Hematopoietic multipotent progenitor cell treated with erythropoietin and hydrocortisone succinate and interleukin-3 and kit ligand, for 15 days (in vitro differentiated cells): Measurements from ENCODE around the gene SLC11A1.
A peak's percentile ranks its signal among the peaks of the same experiment; 100 is the strongest.

Source experiments
- DNase-seq: peaks from one replicate; pipeline ENCODE4 v3.0.0-alpha.2; 2015; ENCODE audit warnings: low spot score

Gene SLC11A1

DNA sequence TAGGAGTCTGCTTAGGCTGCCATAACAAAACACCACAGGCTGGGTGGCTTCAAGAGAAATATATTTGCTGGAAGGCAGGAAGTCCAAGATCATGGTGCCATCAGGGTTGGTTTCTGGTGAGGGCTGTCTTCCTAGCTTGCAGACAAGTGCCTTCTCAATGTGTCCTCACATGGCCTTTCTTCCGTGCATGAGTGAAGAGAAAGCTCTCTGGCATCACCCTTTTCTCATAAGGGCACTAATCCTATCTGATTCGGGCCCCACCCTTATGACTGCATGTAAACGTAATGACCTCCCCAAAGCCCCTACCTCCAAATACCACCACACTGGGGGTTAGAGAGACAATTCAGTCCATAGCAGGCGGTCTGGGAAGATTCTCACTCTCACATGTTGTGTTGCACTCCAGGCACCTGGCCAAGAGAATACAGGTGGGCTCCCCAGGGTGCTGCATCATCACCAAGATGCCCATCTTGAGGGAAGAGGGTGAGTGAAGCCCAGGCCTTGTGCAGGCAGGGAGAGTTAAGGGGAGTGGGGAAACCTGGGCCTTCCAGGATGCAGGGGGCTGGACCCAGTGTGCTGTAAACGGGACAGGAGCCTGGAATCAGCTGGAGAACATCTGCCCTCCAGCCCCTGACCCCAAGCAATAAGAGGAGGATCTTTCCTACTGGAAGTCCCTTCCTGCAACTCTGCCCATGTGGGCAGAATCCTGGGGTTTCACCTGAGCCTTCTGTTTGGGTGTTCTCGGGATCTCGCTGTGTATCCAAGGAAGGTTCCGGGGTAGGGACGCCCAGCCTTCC, 15.3 kb upstream of the SLC11A1 start:
- DNase-seq = no peak

DNA sequence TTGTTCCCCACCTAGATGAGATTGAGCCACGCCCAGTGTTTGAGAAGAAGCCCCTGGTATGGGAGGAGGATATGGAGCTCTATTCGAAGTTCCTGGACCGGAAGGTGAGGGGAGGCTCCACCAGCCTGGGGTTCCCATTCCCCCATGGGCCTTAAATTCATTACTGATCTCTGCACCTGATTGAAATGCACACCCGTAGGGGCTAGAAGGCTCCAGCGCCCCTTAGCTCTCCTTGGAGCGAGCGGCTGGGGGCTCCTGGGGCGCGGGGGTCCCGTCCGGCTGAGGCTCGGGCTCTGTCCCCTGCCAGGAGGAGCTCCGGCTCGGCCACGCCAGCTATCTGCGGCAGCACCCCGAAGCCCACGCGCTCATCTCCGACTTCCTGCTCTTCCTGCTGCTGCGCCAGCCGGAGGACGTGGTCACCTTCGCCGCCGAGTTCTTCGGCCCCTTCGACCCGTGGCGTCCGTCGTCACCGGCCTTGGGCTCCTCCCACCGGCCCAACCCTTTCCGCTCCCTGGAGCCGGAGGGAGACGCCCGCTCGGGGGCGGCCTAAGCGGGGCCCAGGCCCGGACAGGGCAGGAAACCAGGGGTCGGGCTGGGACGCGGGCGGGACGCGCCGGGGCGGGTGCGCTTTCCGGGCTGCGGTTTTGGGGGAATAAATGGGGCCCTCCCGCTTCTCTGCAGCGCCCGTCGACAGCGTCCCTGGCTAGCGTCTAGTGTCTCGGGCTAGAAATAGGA, 14.5 kb upstream of the SLC11A1 start:
- DNase-seq = peak; percentile 55

- no peak for DNase-seq
These were observed 13.9 kb upstream of the SLC11A1 start for GRCh38 chr2:218368150-218368528.

GRCh38 chr2:218368621-218369153, 13.4 kb upstream of the SLC11A1 start:
- no peak for DNase-seq

DNA sequence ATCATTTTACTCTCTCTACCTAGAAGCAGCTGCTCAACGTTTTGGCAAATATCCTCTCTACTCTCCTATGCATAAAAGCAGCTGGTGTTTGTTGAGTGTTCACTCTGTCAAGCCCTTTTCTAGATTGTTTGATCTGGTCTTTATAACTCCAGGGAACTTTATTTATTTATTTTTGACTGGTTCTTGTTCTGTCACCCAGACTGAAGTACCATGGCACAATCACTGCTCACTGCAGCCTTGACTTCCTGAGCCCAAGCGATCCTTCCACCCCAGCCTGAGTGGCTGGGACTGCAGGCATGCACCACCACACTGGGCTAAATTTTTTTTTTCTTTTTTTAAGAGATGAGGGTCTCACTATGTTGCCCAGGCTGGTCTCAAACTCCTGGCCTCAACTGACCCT, 12.7 kb upstream of the SLC11A1 start:
- no peak for DNase-seq

DNA sequence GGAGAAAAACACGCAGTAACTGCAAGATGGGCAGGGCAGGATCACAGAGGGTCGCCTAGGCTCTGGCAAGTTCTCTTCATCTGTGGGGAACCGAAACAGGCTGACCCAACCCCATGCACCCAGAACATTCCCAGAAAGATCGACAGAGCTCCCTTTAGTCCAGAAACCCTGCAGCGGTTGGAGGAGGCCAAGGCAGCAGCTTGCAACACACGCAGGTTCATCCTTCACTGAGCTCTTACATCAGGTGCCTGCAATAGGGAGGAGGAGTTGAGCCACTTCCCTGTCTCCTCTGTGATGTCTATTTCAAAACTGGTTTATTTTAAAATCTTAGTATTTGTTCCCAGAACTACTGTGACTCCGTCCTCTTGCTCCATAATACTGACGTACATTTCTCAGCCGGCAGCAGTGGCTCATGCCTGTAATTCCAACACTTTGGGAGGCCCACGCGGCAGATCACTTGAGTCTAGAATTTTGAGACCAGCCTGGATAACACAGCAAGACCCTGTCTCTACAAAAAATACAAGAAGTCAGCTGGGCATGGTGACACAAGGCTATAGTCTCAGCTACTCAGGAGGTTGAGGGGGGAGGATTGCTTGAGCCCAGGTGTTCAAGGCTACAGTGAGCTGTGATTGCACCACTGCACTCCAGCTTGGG, 11.5 kb upstream of the SLC11A1 start:
- DNase-seq = no peak

DNA sequence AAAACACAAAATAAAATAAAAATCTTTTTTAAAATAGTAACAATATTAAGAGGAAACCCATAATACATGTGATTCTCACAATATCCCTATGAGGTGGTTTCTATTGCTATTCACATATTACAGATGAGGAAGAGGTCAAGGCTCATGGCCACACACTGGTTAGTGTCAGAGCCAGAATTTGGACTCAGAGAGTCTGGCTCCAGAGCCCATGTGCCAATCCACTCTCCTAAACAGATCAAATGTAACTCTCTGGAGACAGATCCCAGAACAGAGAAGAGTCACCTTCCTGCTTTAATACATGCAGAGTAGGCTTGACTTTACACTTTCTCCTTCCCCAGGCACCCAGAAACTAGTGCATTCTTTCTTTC, 10.1 kb upstream of the SLC11A1 start:
- no peak for DNase-seq

GRCh38 chr2:218374795-218375194, 7.3 kb upstream of the SLC11A1 start:
- no peak for DNase-seq

GRCh38 chr2:218375212-218375611, 6.9 kb upstream of the SLC11A1 start:
- DNase-seq = no peak

DNA sequence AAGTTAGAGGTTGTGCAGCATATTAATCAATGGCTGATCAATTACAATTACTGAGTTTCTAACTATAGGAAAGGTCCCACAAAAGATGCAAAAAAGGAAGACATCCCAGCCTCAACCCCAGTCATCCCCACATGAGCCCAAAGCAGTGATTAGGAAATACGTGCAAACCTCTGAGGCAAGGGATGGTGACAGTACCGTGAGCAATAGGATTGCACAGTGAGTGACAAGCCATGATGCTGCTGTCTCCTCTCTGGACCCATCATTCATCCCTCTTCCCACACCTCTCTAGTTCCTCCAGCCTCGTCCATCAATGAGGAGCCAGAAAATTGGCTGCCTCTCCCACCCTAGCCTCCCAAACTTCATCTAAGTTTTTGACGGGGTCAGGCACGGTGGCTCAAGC, 4.0 kb upstream of the SLC11A1 start:
- no peak for DNase-seq

DNA sequence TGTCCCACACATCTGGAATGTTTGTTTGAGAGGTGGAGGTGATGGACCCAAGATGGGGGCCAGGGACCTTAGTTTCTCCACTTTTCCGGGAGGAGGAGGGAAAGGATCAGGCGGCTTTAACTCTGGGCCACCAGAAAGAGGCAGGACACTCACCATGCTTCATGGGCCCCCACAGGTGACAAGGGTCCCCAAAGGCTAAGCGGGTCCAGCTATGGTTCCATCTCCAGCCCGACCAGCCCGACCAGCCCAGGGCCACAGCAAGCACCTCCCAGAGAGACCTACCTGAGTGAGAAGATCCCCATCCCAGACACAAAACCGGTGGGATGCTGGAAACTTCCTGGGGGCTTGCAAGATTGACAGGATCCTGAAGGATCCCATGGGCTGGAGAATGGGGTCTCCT, 712 bp downstream of the SLC11A1 start:
- DNase-seq = no peak

- no peak for DNase-seq
These were observed 1.9 kb downstream of the SLC11A1 start for GRCh38 chr2:218383892-218384519.

- DNase-seq = no peak
These were observed 2.9 kb downstream of the SLC11A1 start for GRCh38 chr2:218384975-218385374.

GRCh38 chr2:218386505-218387368, 4.7 kb downstream of the SLC11A1 start:
- DNase-seq = no peak

DNA sequence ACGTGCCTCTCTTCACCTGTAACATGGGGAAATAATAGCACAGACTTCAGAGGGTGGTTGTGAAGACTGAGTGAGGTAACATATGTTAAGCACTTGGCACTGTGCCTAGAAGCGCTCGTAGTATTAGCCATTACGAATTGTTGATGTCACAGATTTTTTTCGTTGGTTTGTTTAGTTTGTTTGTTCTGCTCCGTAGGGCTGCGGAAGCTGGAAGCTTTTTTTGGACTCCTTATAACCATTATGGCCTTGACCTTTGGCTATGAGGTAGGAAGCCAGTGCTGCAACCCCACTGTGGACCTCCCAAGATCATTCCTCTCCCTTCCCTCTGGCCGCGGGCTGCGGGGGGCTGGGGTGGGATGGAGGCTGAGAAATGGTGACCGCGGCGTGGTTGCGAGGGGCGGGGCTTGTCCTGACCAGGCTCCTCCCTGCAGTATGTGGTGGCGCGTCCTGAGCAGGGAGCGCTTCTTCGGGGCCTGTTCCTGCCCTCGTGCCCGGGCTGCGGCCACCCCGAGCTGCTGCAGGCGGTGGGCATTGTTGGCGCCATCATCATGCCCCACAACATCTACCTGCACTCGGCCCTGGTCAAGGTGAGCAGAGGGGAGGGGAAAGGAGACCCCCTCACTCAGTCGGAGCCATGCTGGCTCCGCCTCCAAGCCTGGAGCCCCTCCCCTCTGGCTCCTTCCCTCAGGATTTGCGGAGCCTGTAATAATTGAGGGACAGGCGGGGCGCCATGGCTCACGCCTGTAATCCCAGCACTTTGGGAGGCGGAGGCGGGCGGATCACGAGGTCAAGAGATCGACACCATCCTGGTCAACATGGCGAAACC, 5.5 kb downstream of the SLC11A1 start:
- DNase-seq = peak; percentile 18

DNA sequence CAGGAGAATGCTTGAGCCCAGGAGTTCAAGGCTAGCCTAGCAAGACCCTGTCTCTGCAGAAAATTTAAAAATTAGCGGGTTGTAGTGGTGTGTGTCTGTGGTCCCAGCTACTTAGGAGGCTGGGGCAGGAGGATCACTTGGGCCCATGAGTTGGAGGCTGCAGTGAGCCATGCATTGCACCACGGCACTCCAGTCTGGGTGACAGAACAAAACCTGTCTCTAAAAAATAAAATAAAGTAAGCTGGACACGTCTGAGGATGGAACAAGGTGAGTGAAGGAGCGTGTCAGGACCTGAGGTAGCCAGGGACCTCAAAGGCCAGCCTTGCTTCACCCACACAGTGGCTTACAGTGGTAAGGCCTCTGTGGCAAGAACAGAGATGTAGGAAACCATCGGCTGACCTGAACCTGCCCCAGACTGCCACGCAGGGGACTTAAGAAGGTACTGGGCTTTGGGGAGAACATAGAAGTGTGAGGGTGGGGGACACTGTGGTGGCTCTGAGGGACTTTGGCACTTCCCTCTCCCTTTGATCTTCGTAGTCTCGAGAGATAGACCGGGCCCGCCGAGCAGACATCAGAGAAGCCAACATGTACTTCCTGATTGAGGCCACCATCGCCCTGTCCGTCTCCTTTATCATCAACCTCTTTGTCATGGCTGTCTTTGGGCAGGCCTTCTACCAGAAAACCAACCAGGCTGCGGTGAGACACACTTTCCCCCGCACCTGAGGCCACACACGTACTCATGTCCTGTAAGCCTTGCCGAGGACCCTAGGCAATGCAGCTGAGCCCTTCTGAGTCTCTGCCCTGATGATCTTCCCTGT, 7.5 kb downstream of the SLC11A1 start:
- DNase-seq = no peak

DNA sequence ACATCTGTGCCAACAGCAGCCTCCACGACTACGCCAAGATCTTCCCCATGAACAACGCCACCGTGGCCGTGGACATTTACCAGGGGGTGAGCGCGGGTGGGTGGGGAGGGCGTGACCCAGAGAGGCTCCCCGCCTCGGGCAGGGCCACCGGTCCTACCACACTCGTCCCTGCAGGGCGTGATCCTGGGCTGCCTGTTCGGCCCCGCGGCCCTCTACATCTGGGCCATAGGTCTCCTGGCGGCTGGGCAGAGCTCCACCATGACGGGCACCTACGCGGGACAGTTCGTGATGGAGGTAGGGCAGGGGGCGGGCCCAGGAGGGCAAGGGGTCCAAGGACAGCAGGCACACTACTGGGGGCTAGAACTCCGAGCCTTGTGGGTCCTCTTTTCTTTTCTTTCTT, 9.1 kb downstream of the SLC11A1 start:
- DNase-seq = no peak

GRCh38 chr2:218392459-218392858, 10.4 kb downstream of the SLC11A1 start:
- DNase-seq = no peak

DNA sequence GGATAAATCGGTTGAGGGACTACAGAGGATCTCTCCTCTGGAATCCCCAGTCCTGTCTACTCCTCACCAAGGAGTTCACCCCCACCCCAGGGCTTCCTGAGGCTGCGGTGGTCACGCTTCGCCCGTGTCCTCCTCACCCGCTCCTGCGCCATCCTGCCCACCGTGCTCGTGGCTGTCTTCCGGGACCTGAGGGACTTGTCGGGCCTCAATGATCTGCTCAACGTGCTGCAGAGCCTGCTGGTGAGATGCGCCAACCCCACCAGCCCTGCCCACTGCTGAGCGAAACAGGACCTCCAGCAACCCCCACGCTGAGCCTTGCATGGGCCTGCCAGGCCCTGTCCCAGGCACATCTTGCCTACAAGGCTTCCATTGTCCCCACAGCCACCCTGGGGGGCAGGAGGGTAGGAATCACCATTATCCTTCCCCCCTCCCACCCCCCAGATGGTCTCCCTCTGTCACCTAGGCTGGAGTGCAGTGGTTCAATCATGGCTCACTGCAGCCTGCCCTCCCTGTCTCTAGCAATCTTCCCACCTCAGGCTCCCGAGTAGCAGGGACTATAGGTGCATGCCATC, 10.9 kb downstream of the SLC11A1 start:
- DNase-seq = no peak
